HFFc6 (cell line): ENCODE data around the gene SPSB3. TPM values are rescaled to one million over a fixed set of nuclear protein-coding genes. Genes with fewer than 3 reads are reported as not detected.

Source experiments
- DNase-seq: peaks from one replicate; pipeline ENCODE4 v3.0.0-alpha.2; 2018
- H3K27ac Mint-ChIP-seq: 2 replicates; pipeline ENCODE4 v1.8.0; 2020; ENCODE audit warnings: mild to moderate bottlenecking, mixed read lengths
- H3K27me3 Mint-ChIP-seq: 2 replicates; pipeline ENCODE4 v1.8.0; 2021; ENCODE audit warnings: mild to moderate bottlenecking, moderate library complexity, mixed read lengths; ENCODE audit not compliant: insufficient read depth
- H3K36me3 Mint-ChIP-seq: 2 replicates; pipeline ENCODE4 v1.8.0; 2021; ENCODE audit warnings: low read depth, mixed read lengths
- H3K4me1 Mint-ChIP-seq: 2 replicates; pipeline ENCODE4 v1.8.0; 2020; ENCODE audit warnings: low read depth, mixed read lengths
- H3K4me3 Mint-ChIP-seq: 2 replicates; pipeline ENCODE4 v1.8.0; 2020; ENCODE audit warnings: mild to moderate bottlenecking, moderate library complexity, mixed read lengths
- H3K9me3 Mint-ChIP-seq: 2 replicates; pipeline ENCODE4 v1.8.0; 2020; ENCODE audit warnings: mild to moderate bottlenecking, mixed read lengths
- CTCF ChIP-seq: fragments of 200-600 bp; sonication (generic); IDR thresholded peaks from 2 replicates; pipeline ENCODE4 v1.5.0; 2021; ENCODE audit warnings: antibody characterized with exemption, mild to moderate bottlenecking
- total RNA-seq, 6 experiments: library from RNA; stranded (reverse); fragmentation: NEBNext Ultra II Directional; extraction: Animal tissue kit (Norgen Biotek cat#: 25700); gene quantifications; 2 replicates in 1 of 6; 3 replicates in 5 of 6; pipeline ENCODE4 v1.2.3, GENCODE V29; 2021

The SPSB3 gene
- total RNA-seq, 6 experiments from 2014 or later, result 12.3 to 15.8 (median 13.9) TPM

- Mint-ChIP-seq H3K4me3 (no peak overlapping the region), H3K9me3 (no peaks in the 10 kb centered on the region), H3K27me3 (peaks cover 2% of the 10 kb centered on the region; the same call in 1 of the 2 replicates), H3K36me3 (peaks cover 4% of the 10 kb centered on the region; the same call in 1 of the 2 replicates), H3K4me1 (no peaks in the 10 kb centered on the region), H3K27ac (no peak overlapping the region)
- no peak for TF ChIP-seq CTCF
- no peak for DNase-seq
Measured at GRCh38 chr16:1789643-1790045, 7.3 kb upstream of the SPSB3 start.

GRCh38 chr16:1788708-1789100 is 6.3 kb upstream of the SPSB3 start:
- TF ChIP-seq CTCF, result no peak
- Mint-ChIP-seq H3K4me1 (no peaks in the 10 kb centered on the region), H3K9me3 (no peaks in the 10 kb centered on the region), H3K4me3 (no peak overlapping the region), H3K27ac (no peak overlapping the region), H3K36me3 (peaks cover 4% of the 10 kb centered on the region; the same call in 1 of the 2 replicates), H3K27me3 (peaks cover 2% of the 10 kb centered on the region; the same call in 1 of the 2 replicates)
- DNase-seq, result no peak

- H3K27me3 Mint-ChIP-seq, result peaks cover 2% of the 10 kb centered on the region; the same call in 1 of the 2 replicates
- TF ChIP-seq CTCF, result no peak
- DNase-seq, result no peak
- H3K9me3 Mint-ChIP-seq, result no peaks in the 10 kb centered on the region
- peaks cover 4% of the 10 kb centered on the region; the same call in 1 of the 2 replicates for H3K4me1 Mint-ChIP-seq
- H3K4me3 Mint-ChIP-seq, result no peak overlapping the region
- no peak overlapping the region for H3K27ac Mint-ChIP-seq
- peaks cover 4% of the 10 kb centered on the region; the same call in 1 of the 2 replicates for H3K36me3 Mint-ChIP-seq
Measured at GRCh38 chr16:1788095-1788707, 5.8 kb upstream of the SPSB3 start.

GRCh38 chr16:1787322-1788094 is 5.1 kb upstream of the SPSB3 start:
- TF ChIP-seq CTCF, result no peak
- peaks cover 5% of the 10 kb centered on the region; the same call in 1 of the 2 replicates for H3K4me1 Mint-ChIP-seq
- peaks cover 4% of the 10 kb centered on the region; the same call in 1 of the 2 replicates for H3K36me3 Mint-ChIP-seq
- H3K27ac Mint-ChIP-seq, result no peak overlapping the region
- no peaks in the 10 kb centered on the region for H3K9me3 Mint-ChIP-seq
- DNase-seq, result no peak
- H3K4me3 Mint-ChIP-seq, result no peak overlapping the region
- peaks cover 4% of the 10 kb centered on the region for H3K27me3 Mint-ChIP-seq

- peaks cover 4% of the 10 kb centered on the region; the same call in 1 of the 2 replicates for H3K36me3 Mint-ChIP-seq
- H3K4me3 Mint-ChIP-seq, result no peak overlapping the region
- peaks cover 6% of the 10 kb centered on the region for H3K27me3 Mint-ChIP-seq
- no peak for TF ChIP-seq CTCF
- no peaks in the 10 kb centered on the region for H3K9me3 Mint-ChIP-seq
- peaks cover 5% of the 10 kb centered on the region; the same call in 1 of the 2 replicates for H3K4me1 Mint-ChIP-seq
- no peak for DNase-seq
- H3K27ac Mint-ChIP-seq, result no peak overlapping the region
Measured at GRCh38 chr16:1787056-1787321, 4.6 kb upstream of the SPSB3 start.
